Smooth muscle cell of the brain vasculature (primary cell): ENCODE data around the gene PCIF1.
"Not testable (repeated sequence)": the region's sequence is repeated elsewhere in the genome, so short reads cannot be mapped to it uniquely, and the experiment has no call there.

ENCODE experiments used
- DNase-seq: peaks from one replicate; pipeline ENCODE4 v3.0.0-alpha.2; 2012; ENCODE audit warnings: low read depth, low spot score

PCIF1 gene

DNA sequence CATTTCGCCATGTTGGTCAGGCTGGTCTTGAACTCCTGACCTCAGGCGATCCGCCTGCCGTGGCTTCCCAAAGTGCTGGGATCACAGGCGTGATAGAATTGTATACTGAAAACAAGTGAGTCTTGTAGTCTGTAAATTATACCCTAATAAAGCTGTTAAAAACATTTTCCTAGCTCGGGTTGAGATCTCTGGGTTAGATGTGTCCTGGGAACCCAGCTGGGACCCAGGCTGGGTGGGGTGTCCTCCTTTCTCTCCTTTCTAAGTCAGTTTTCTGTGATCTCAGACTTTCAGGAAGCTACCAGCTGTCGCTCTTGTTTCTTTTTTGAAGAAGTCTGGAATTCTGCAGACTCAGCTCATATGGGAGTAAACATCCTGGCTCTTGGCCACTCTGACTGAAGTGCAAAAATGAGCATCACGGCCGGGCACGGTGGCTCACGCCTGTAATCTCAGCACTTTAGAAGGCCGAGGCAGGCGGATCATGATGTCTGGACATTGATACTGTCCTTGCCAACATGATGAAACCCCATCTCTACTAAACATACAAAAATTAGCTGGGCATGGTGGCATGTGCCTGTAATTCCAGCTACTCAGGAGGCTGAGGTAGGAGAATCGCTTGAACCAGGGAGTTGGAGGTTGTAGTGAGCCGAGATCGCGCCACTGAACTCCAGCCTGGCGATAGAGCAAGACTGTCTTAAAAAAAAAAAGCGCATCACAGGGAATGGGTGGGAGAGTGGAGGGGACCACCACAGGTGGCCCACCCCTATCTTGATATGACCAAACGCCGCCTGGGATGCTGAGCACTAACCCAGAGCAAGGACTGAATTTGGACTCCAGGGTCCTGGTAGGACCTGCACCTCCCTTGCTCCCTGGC is 9.9 kb upstream of the PCIF1 start:
- peak; percentile 71 for DNase-seq

DNA sequence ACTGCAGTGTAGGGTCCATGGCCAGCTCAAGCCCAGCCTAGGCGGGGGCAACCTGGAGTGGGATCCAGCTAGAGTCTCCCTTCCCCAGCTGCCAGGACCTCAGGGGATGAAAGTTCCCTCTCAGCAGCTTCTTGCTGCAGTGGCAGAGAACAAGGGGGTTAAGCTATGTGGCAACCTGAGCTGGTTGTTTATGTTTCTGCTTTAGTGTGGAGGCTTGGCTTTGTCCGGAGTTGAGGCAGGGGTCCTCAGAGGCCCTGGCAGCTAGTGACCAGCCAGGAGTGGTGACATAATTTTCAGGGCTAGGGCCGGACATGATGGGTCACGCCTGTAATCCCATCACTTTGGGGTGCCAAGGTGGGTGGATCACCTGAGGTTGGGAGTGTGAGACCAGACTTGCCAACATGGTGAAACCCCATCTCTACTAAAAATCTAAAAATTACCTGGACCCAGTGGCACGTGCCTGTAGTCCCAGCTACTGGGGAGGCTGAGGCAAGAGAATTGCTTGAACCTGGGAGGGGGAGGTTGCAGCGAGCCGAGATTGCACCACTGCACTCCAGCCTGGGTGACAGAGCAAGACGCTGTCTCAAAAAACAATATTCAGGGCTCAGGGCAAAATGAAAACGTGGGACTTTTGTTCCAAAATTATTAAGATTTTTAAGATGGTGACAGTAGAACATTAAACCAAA is 8.5 kb upstream of the PCIF1 start:
- DNase-seq: no peak

DNA sequence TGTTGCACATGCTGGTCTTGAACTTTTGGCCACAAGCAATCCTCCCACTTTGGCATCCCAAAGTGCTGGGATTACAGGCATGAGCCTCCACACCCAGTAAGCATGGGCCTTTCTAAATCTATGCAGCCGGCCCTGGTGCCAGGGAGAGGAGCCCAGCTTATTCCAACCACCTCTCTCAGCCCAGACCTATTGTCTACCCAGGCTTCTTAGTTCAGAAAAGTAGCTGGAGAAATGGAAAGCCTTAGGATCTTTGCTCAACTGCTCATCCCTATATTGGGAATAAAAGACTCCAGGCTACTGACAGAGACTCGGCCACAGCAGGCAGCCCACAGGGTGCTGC is 7.8 kb upstream of the PCIF1 start:
- DNase-seq: no peak

DNA sequence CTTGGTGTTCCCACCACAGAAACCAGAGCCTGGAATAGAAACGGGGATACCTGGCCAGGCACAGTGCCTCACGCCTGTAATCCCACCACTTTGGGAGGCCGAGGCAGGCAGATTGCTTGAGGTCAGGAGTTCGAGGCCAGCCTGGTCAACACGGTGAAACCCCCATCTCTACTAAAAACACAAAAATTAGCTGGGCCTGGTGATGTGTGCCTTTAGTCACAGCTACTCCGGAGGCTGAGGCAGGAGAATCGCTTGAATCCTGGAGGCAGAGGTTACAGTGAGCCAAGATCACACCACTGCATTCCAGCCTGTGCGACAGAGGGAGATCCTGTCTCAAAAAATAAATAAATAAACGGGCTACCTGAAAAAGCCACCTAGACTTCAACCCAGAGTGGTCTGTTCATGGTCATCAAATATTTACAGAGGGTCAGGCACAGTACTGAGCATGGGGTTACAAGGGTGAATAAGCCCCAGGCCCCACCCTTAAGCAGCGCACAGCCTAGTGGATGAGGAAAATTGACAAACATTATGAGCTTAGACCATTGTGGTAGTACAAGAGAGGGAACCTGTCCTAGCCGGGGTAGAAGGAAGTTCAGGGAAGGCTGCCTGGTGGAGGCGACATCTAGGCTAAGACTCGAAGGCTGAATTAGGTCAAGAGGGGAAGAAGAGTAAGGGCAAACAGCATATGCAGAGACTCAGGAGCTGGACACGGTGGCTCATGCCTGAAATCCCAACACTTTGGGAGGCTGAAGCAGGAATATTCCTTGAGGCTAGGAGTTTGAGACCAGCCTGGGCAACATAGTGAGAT is 7.2 kb upstream of the PCIF1 start:
- no peak for DNase-seq

DNA sequence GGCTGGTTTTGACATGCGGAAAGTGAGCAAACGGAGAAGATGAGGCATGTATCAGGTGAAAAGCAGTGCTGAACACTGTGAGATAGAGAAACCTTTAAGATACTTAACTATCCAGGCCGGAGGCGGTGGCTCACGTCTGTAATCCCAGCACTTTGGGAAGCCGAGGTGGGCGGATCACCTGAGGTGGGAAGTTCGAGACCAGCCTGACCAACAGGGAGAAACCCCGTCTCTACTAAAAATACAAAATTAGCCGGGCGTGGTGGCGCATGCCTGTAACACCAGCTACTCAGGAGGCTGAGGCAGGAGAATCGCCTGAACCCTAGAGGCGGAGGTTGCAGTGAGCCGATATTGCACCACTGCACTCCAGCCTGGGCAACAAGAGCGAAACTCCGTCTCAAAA is 2.8 kb upstream of the PCIF1 start:
- DNase-seq: not testable (repeated sequence)

DNA sequence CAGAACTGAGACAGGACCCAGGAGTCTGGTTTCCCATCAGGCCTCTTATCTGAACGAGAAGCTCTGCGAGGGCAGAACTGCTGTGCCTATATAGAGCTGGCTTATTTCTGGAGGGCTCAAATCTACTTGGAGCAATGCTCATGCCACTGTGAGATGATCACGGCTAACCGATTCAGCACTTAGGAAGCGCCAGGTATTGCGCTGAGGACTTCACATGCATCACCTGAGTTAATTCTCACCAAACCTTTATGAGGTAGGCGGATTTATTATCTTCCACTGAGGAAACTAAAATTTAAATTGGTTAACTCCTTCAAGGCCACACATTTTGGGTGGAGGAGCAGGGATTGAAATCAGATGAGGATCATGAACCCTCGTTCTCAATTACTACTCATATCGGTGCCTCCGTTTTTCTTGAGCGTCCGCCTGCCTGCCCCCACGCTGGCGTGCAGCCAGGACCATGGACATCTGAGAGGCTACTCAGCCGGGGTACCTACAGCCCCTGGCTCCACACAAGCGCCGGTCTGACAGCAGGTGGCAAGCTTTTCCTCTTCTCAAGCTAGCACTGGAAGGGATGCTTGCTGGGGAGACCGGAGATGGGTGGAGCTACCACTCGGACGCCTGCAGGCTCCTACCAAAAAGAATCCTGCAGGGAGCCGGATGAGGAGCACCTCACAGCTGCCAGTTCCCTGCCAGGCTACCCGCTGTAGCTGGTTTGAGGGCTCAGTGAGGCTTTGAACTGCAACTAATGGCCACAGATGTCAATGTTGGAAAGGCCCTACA is 1.0 kb upstream of the PCIF1 start:
- DNase-seq: peak; percentile 79

DNA sequence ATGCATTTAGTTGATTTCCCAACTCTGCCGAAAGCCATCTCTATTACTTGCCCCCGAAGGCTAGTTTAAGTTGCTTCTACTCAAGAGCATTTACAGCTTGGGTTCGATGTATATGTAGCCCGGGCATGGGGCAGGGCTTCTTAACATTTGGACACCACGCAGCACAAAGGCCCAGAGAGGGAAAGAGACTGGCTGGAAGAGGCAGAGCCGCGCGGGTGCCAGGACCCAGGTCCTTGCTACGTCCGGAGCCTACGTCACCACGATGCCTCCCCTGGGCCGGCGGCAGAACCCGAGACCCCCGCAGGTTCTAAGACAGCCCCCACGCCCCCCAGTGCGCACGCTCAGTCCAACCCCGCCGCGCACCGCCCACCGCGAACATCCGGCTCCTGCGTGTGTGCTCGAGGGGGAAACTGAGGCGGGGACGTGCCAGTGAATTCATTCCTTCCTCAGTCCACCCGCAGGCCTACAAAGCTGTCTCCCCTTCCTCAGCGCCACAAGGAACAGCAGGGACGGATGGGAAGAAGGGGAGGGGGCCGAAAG is 367 bp upstream of the PCIF1 start:
- no peak for DNase-seq

DNA sequence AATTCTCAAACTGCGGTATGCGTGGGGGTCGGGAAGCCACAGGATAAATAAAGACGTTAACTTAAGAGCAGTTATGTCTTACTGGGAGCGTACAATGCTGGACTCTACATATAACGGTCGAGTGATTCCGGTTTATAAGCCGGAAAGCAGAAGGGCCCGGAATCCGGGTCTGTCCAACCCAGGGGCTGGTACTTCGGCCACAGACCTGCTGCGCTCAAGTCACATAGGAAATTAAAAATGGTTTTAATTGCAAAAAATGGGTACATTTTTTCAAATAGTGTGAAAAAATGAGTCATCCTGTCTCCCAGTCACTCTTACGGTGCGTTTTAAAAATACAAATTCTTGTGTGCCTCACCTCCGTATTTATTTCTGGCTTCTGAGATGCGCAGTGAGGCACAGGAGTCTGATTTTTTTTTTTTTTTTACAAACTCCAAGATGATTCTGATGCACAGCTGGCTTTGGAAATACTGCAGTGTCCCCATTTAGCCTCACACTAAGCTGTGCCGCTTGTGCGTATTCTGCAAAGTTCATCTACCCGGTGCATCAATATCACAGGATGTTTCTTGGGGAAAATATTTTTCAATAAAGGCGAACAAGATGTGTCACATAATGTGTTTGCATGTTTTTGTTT is 1.0 kb downstream of the PCIF1 start:
- DNase-seq: no peak

DNA sequence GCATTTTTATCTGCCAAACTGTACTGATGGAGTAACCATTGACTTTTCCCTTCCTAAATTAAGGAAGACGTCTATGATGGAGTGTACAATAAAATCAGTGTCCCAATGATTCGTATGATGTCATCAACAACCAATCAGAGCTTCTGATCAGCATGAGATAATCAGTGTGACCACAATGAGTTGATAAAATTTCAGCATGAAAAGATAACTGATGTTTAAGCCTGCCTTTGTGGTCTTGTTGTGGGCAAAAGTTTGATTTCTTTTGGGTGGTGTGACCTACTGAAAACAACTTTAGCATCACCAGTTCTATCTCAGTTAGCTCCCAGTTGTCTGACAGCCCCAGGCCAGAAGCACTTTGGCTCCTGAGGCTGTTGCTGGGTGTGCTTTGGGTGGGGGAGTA is 3.3 kb downstream of the PCIF1 start:
- DNase-seq: no peak

DNA sequence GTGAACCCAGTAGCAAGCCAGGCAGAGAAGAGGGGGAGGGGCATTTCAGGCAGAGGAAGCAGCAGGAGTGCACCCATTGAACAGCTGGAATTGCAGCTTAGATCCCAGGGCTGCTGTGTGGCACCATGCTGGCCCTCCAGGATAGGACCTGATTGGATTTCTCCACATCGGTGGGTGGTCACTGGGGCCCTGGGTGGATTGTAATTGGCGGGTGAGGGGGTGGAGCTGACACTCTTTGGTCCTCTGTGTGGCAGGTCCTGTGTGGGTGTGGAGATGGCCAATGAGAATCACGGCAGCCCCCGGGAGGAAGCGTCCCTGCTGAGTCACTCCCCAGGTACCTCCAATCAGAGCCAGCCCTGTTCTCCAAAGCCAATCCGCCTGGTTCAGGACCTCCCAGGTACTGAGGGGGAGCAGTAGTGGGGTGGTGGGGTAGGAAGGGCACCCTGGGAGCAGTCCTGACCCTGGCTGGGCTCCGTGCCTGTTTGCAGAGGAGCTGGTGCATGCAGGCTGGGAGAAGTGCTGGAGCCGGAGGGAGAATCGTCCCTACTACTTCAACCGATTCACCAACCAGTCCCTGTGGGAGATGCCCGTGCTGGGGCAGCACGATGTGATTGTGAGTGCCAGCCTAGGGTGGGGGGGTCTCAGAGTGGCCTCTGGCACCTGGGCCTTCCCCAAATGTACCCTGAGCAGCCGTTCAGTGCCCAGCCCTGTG is 4.4 kb downstream of the PCIF1 start:
- no peak for DNase-seq

DNA sequence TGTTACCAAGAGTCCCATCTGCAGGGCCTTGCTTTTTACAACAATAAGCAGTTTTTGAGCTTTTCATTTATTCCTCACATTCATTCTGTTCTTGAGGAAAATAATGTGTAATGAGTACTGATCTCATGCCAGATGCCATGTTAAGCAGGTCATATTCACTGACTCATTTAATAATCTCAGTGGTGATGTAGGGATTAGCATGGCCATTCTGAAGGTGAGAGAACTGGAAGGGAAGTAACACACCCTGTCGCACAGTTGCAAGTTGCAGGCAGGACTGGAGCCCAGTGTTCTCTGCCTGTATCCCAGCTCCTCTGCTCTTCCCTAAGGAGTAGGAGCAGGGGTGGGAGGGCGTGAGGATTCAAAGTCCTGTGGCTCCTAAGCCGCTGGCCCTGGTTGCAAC is 5.6 kb downstream of the PCIF1 start:
- DNase-seq: no peak

DNA sequence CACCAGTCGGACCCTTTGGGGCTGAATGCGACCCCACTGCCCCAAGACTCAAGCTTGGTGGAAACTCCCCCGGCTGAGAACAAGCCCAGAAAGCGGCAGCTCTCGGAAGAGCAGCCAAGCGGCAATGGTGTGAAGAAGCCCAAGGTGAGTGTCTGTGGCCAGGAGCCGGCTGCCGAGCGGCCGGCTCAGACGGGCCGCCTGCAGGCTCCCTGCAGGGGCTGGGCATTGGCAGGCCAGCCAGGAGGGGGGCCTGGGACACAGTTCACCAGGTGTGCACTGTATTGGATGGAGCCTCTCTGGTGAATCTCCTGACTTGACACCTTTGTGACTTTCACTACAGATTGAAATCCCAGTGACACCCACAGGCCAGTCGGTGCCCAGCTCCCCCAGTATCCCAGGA is 6.0 kb downstream of the PCIF1 start:
- no peak for DNase-seq

DNA sequence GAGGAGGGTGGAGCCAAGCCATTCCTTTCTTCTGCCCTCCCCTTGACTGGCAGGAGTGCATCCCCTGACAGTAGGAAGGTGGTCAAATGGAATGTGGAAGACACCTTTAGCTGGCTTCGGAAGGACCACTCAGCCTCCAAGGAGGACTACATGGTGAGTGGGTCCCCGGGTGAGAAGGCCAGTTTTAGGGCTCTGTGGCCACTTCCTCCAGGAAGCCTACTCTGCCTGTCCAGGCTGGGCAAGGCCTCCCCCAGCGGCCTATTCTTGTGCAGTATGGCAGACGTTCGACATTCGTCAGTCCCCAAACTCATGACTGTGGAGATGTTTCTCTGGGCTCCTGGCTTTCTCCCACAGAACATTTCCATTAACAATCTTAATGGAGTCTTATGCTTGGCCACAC is 9.1 kb downstream of the PCIF1 start:
- DNase-seq: no peak

DNA sequence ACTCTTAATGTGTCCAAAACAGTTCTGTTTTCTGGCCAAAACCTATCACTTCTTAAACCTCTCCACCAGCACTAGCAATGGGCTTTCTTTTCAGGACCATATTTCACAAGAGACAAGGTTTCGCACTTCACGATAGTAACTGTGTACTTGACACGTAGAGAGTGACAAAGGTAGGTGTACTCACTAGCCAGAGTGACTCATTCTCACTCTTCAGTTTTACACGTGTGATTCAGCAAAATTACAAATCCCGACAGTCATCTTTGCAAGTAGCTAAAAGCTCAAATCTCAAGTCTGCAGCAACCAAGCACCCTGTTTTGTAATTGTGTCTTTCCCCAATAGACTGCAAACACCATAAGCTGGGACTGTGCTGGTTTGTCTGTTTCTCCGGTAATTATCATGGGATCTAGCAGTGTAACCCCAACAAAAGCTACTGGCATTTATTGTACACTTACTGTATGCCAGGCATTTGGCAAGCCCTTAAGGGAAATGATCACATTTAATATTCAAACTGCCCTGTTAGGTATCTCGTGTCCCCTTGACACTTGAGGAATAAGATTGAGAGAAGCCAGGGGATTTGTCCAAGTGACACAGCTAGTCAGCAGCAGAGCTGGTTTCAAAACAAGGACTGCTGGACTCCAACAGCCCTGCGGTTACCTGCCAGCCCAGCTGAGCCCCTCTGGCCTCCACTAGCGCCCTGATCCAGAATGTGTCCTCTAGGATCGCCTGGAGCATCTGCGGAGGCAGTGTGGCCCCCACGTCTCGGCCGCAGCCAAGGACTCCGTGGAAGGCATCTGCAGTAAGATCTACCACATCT is 9.9 kb downstream of the PCIF1 start:
- DNase-seq: no peak

DNA sequence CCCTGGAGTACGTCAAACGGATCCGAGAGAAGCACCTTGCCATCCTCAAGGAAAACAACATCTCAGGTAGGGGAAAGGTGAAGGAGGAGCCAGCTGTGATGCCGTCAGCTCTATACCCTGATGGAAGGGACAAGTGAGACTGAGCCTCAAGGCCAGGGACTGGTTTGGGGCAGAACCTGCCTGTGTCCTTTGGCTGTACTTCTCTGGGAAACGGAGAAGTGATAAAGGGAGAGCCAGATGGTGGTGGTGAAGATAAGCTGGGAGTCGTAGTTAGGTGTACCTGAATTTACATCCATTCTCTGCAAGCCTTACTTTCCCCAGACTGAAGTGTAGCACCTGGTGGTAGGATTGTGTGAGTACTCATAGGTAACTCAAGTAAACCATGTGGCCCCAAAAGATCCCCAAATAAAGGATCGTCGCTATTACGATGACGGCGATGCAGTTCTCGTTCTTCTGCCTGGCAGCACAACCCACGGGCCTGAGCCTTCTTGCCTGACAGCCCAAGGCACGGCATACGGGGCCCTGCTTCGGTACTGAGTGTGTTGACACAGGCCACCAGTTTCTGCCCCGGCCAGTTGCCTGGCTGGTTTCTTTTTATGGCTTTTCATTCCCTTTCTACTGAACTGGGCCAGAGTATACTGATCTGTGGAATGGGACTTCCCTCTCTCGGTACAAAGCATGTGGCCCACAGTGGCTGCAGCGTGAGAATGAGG is 10.6 kb downstream of the PCIF1 start:
- no peak for DNase-seq

DNA sequence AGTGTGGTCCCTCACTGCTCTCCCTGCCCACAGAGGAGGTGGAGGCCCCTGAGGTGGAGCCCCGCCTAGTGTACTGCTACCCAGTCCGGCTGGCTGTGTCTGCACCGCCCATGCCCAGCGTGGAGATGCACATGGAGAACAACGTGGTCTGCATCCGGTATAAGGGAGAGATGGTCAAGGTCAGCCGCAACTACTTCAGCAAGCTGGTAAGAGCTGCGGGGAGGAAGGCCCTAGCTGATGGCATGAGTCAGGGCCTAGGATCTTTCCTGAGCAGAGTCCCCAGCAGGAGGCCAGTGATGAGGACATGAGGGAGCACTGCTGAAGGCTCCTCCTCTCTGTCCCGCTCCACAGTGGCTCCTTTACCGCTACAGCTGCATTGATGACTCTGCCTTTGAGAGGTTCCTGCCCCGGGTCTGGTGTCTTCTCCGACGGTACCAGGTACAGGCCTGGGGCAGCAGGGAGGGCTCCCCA is 11.2 kb downstream of the PCIF1 start:
- peak; percentile 55 for DNase-seq

DNA sequence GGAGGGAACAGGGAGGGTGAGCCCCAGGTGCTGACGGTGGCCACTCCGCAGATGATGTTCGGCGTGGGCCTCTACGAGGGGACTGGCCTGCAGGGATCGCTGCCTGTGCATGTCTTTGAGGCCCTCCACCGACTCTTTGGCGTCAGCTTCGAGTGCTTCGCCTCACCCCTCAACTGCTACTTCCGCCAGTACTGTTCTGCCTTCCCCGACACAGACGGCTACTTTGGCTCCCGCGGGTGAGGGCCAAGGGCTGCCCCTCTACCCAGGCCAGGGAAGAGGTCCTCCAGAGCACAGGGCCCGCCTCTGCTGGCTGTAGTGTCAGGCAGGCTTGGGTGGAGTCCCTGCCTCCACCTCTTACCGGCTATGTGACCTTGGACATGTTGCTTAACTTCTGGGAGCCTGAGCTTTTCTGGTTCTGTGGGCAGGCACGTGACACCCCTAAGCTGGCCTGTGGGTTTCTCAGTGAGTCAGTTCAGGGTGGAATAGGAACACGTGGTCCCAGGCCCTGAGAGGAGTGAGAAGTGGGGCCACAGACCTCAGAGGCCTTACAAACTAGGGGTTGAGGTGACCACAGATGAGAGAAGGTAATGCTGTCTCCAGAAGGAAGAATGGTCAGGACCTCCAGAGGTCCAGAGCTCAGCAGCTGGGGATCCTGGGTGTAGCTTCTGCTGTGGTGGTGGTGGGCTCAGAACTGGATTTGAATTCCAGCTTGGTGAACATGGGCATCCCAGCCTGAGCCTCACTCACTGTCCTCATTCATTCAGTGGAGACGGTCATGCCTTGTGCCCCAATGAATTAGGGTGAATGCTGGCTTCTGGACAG is 11.9 kb downstream of the PCIF1 start:
- DNase-seq: no peak
